ENCODE results near the gene HDAC7.

HDAC7 gene

DNA sequence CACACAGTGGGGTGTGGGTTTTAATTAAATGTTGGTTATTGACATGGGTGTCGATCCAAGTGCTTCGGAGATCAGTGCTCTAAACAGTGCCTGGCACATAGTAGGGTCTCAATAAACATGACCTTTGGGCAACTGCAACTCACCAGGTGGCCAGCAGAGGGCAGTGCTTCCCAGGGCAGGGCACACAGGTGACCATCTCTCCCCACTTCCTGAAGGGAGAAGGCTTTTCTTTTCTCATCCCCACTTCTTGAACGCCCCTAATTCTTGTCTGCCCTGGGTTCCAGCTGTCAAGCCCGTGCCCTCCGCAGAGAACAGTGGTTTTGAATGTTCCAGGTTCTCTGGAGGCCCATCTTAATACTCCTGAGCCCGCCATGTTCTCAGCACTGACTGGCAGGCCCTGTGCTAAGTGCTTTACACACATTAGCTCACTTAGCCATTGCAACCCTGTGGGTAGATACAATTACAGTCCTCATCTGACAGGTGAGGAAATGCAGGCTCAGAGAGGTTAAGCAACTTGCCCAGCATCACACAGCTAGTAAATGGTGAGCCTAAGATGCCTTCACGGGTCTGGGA lies 77.4 kb downstream of the HDAC7 start:
- DNase-seq (ENCODE audit: low read depth in 2 of 2): peak; percentile 39 to 50
- TF ChIP-seq, protein P1, sequence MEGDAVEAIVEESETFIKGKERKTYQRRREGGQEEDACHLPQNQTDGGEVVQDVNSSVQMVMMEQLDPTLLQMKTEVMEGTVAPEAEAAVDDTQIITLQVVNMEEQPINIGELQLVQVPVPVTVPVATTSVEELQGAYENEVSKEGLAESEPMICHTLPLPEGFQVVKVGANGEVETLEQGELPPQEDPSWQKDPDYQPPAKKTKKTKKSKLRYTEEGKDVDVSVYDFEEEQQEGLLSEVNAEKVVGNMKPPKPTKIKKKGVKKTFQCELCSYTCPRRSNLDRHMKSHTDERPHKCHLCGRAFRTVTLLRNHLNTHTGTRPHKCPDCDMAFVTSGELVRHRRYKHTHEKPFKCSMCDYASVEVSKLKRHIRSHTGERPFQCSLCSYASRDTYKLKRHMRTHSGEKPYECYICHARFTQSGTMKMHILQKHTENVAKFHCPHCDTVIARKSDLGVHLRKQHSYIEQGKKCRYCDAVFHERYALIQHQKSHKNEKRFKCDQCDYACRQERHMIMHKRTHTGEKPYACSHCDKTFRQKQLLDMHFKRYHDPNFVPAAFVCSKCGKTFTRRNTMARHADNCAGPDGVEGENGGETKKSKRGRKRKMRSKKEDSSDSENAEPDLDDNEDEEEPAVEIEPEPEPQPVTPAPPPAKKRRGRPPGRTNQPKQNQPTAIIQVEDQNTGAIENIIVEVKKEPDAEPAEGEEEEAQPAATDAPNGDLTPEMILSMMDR (IDR thresholded peaks at IDR 0.05; ENCODE audit: low read depth, low read length): peak; percentile 99
- no peak overlapping the region for H3K4me3 ChIP-seq (replicated peaks in 1 of 2; ENCODE audit: low read depth in 2 of 2, low read length in 2 of 2)

DNA sequence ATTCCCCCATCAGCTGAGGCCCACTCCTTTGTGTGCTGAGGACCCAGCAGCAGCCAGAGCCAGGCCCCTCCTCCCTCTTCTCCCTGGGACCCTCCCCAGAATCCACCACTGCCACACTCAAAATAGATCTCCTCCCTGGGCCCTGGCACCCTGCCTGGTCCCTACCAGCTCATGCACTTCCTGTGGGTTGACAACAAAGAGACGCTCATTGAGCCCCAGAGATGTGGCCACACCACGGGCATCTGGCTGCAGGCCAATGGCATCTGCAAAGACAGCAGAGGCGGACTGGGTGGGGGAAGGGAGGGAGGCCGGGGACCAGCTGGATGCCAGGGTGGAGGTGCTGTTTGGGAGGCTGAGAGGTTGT lies 78.4 kb downstream of the HDAC7 start:
- TF ChIP-seq, protein P1 (IDR thresholded peaks at IDR 0.05; ENCODE audit: low read depth, low read length): no peak
- DNase-seq (ENCODE audit: low read depth in 2 of 2): peak; percentile 16 to 50

DNA sequence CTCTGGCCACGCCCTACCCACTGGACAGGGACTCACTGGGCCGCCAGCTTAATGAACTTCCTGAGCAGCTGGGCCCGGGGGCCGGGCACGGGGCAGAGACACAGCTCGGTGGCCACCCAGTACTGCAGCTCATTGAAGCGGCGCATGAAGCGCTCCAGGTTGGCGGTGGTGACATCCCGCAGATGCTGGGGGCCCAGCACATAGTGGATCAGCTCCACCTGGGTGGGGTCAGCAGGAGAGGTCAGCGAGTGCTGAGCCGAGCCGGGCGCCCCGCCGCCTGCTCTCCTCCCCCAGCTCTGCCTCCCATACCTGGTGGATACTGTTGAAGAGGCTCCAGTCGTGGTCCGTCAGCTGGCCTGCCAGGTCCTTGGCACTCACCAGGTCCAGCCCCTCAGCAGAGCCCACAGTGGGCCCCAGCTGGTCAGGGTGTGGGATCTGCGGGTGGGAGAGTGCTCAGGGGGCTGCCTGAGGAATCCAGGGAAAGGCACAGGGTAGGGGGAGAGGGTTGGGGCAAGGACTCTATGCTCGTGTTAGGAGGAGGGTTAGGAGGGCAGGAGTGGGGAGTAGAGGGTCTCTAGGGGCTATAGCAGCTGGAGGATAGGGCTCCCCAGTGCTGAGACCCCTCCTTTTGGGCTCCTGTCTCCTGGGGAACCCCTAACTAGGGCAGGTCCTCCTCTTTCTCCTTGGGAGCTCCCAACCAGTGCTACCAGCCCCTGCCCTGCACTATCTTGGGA lies 78.9 kb downstream of the HDAC7 start:
- H3K4me3 ChIP-seq (replicated peaks in 1 of 2; ENCODE audit: low read depth in 2 of 2, low read length in 2 of 2): no peak overlapping the region
- TF ChIP-seq, protein P1 (IDR thresholded peaks at IDR 0.05; ENCODE audit: low read depth, low read length): no peak
- DNase-seq (ENCODE audit: low read depth in 2 of 2): no peak

More for the DNA sequence above, 78.4 kb downstream of the HDAC7 start:
- H3K4me3 ChIP-seq (replicated peaks in 1 of 2; ENCODE audit: low read depth in 2 of 2, low read length in 2 of 2): no peak overlapping the region

DNA sequence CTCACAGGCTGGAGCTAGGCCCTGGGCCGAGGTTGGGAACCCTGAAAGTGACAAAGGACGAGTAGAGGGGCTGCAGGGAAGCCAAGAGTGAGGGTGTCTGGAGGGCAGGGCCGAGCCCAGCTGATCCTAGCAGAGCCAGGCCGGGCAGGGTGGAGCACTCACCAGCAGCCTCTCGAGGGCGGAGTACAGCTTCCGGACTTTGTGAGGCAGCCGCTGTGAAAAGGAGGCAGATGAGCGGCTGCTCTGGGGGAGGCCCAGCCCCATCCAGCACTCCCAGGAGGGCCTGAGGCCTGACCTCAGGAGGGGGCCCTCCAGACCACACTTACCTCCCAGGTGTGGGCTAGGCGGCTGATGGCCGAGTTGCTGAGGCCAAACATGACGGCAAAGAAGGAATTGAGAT lies 79.7 kb downstream of the HDAC7 start:
- TF ChIP-seq, protein P1 (IDR thresholded peaks at IDR 0.05; ENCODE audit: low read depth, low read length): no peak
- DNase-seq (ENCODE audit: low read depth in 2 of 2): no peak
- no peak overlapping the region for H3K4me3 ChIP-seq (replicated peaks in 1 of 2; ENCODE audit: low read depth in 2 of 2, low read length in 2 of 2)

DNA sequence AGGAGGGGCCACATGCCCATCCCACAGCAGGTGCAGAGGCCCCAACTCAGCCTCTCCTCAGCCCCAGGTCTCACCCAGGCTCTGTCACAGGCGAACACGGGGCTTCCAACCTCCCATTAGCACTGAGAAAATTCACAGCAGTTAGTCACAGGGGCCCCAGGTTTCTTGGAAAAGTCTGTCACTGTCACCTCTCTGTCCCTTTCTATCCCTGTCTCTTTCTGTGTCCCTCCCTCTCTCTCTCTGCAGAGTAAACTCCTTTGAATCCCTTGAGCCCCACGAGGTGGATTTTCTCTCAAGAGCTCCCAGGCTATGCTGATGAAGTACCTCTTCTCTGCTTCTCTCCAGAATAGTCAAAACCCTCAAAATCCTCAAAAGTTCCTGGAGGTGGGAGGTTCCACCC lies 80.4 kb downstream of the HDAC7 start:
- H3K4me3 ChIP-seq (replicated peaks in 1 of 2; ENCODE audit: low read depth in 2 of 2, low read length in 2 of 2): no peak overlapping the region
- no peak for DNase-seq (ENCODE audit: low read depth in 2 of 2)
- TF ChIP-seq, protein P1 (IDR thresholded peaks at IDR 0.05; ENCODE audit: low read depth, low read length): no peak

DNA sequence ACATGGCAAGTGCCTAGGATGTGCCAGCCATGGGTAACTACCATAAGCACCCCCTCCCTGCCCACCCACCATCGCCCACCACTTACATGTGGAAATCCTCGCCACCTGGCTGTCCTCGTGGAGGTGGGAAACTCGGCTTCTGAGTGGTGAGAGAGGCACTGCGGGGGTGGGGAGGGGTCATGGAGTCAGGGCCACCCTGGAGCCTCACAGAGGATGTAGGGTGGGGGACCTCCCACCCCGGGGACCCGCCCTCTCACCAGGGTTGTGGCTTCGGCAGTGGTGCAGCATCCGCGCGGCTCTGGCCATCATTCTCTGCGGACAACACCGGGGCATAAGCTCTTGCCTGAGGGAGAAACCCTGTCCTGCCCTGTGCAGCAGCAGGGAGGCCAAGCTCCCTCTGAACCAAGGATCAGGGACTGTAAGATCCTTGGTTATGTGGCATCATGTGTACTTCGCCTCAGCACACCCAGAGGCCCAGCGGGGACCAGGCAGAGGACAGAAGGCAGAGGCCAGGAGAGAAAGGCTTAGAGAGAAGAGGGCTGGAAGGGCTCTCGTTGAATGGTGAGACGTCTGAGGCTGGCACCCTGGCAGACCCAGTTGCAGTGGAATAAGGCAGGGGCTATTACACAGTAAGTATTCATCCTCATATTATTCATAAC lies 81.6 kb downstream of the HDAC7 start:
- no peak for DNase-seq (ENCODE audit: low read depth in 2 of 2)
- TF ChIP-seq, protein P1 (IDR thresholded peaks at IDR 0.05; ENCODE audit: low read depth, low read length): no peak
- H3K4me3 ChIP-seq (replicated peaks in 1 of 2; ENCODE audit: low read depth in 2 of 2, low read length in 2 of 2): no peak overlapping the region

All from cardiac fibroblast (primary cell).